Measurements from ENCODE around the gene UBE2L3.
A peak's percentile ranks its signal among the peaks of the same experiment; 100 is the strongest.
"Not testable (repeated sequence)": the region's sequence is repeated elsewhere in the genome, so short reads cannot be mapped to it uniquely, and the experiment has no call there.

The UBE2L3 gene

GRCh38 chr22:21629255-21630149 is 62.0 kb downstream of the UBE2L3 start, which contains the start of gene YDJC:
Gene YDJC, minus strand, starts transcription at chr22:21630022. Its CDS starts 8 bp downstream, at chr22:21630014.
- DNase-seq = peak; percentile 86 to 93 (median 91)

DNA sequence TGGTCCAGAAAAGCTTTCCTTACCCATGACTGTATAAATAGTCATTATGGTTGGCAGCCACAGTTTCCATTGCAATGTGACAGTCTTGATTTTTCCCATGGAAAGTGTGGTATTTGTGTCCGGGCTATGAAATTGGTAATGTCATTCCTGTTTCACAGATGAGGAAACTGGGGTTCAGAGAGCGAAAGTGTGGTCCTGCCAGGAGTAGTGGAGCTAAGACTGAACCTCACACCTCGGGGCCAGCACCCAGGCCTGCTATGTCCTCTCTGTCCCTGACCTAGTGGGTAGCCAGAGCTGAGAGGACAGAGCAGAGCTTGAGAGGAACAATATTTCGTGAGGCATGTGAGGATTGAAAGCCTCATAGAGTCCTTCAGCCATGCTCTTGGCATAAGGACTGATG is 63.5 kb downstream of the UBE2L3 start:
- DNase-seq = no peak

DNA sequence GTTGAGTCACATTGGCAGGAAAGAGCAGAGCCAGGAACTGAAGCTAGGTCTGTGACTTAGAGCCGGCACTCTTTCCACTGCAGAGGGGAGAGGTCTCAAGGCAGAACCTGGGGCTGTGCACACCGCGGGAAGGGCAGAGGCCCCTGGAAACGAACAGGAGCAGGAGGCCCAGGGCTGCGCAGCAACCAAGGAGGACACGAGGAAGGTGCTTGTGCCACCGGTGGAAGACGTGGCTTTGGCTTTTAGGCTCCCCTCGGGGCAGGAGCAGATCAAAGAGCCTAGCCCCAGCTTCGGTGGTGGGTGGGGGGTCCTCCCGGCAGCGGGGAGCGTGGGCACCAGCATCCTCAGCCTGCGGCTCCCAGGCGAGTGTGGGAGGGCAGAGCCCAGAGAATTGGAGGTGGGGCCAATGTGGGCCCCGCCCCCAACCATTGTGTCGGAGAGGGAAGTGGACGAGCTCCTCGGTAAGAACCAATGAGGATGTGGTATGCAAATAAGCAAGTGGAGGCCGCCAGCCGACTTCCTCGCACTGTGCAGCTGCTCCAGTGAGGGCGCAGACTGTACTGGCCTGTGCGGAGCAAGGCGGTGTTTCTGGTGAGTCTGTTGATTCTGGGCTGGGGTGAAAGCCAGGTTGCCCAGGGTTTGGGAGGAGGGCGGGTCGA is 64.9 kb downstream of the UBE2L3 start, which contains the start of gene CCDC116:
CCDC116 (plus strand) TSS at position 524 of the 659 bp plus-strand sequence. CDS start 422 bp downstream, outside the sequence.
- DNase-seq = peak; percentile 10 to 43 (median 24)

DNA sequence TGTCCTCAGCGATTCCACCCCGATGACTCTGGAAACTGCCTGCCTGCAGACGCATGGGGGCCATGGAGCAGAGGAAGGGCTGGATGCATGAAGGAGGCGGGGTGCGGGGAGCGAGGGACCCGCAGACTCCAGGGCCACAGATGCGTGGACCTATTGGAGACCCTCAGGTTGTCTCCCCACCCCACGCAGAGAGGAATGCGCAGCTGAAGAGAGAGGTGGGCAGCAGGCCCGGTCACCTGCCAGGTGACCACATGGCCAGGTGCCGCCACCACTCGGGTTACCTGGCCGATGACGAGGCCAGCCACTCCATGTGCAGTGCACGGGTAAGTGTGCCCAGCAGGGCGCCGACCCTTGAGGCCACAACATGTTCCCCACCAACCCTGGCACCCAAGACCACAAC is 65.4 kb downstream of the UBE2L3 start:
- DNase-seq = no peak

GRCh38 chr22:21633481-21633880 is 66.0 kb downstream of the UBE2L3 start:
- no peak for DNase-seq

- no peak for DNase-seq
Measured at GRCh38 chr22:21634081-21634480, 66.6 kb downstream of the UBE2L3 start.

DNA sequence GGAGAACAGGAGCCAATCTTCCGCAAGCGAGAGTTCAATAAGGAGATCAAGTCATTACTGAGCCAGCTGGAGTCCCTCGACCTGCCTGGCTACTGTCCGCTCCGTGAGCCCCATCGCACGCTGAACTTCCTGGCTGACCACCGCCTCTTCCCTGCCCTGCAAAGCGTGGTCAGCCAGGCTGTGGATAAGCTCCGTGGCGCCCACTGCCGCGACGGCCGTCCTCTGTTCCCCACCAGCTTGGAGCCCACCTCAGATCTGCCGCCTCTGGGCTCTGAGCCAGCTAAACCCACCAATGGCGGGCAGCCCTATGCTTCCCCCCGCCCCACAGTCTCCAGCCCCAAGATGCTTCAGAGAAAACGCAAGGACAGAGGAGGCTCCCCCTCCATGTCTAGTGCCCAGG is 67.3 kb downstream of the UBE2L3 start:
- no peak for DNase-seq

DNA sequence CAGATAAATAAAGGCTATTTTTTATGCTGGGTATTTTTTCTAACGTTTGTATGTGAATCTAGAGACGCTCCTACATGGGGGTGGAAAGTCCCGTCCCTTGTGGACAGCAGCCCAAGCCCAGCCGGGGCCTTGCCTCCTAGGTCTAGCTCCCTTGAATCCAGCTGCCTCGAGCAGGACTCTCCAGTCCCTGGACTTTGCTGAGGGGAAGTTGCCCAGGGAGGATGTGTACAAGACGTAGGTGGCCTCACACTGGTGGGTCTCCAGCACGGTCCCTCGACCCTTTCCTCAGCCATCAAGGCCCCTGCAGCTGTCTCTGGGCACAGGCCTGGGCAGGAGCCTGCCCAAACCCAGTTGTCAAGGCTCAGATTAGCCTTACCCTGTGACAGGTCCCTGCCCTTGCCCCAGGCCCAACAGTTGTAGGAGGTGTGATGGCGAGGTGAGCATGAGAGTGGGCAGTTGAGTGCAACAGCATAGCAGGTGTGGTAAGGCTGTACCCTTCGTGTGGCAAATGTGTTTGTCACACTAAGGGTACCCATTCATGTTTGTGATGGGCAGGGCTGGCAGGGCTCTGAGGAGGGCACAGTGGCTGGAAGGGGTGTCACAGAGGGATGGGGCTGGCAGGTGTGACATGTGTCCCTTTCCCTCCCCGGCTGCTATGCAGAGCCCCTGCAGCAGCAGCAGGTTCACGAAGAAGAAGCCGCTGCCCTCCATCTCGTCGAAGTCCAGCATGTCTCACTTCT is 68.4 kb downstream of the UBE2L3 start:
- DNase-seq = no peak

- no peak for DNase-seq
Measured at GRCh38 chr22:21636629-21637218, 69.2 kb downstream of the UBE2L3 start.

DNA sequence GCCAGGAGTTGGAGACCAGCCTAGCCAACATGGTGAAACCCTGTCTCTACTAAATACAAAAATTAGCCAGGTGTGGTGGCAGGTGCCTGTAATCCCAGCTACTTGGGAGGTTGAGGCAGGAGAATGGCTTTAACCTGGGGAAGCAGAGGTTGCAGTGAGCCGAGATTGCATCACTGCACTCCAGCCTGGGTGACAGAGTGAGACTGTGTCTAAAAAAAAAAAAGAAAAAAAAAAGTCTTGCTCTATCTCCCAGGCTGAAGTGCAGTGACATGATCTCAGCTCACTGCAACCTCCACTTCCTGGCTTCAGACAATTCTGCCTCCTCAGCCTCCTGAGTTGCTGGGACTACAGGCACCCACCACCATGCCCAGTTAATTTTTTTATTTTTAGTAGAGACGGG is 69.9 kb downstream of the UBE2L3 start:
- DNase-seq = not testable (repeated sequence)

DNA sequence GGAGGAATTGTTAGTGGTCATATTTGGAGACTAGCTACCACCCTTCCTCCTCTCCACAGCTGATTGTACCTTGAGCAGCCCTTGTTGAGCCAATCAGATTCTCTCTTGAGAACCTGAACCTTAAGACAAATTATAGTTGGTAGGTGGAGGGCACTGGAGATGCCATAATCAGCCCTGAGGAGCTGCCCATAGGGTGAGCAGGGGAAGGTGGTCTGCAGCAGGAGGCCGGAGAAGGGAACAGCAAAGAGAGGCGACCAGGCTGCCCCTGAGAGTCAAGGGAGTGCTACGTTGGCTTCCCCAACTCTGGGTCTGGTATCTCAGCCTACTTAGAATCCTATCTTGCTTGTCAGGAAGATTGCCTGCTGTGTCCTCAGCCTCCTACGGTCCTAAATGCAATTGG is 71.8 kb downstream of the UBE2L3 start:
- DNase-seq = no peak

DNA sequence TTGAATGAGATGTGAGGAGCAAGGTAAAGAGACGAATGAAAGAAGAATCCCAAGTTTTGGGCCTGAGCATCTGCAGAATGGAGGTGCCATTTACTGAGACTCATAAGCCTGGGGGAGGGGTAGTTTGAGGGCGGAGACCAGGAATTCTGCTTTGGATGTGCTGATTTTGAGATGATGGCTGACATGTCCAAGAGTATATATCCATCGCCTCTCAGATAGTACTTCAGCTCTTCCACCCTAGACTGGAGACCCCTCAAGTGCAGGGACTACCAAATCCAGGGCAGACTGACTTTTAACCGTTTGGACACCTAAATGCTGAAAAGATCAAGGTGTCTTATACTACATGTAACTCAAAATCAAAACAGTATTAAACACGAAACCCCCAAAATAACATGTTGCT is 73.3 kb downstream of the UBE2L3 start:
- DNase-seq = no peak

GRCh38 chr22:21641417-21641788 is 73.9 kb downstream of the UBE2L3 start:
- peak in 2 of 6 experiments; percentile 21 to 32 for DNase-seq

- DNase-seq = peak; percentile 94 to 98 (median 96)
Measured at GRCh38 chr22:21641789-21642583, 74.5 kb downstream of the UBE2L3 start, which contains the start of gene SDF2L1. Gene SDF2L1, plus strand, starts transcription at chr22:21642302. Its CDS starts 35 bp downstream, at chr22:21642337.

- peak in 5 of 6 experiments; percentile 22 to 55 (median 48) for DNase-seq
Measured at GRCh38 chr22:21642584-21643448, 75.3 kb downstream of the UBE2L3 start.

- no peak for DNase-seq
Measured at GRCh38 chr22:21643533-21644357, 76.2 kb downstream of the UBE2L3 start.

GRCh38 chr22:21645513-21645912 is 78.0 kb downstream of the UBE2L3 start:
- DNase-seq = not testable (repeated sequence)

GRCh38 chr22:21646608-21647590 is 79.4 kb downstream of the UBE2L3 start:
- peak; percentile 56 to 82 (median 71) for DNase-seq
